CD4-positive, alpha-beta T cell treated with Interleukin-6 for 4 hours (primary cell): ENCODE measurements around the gene RIOX2.
"Not testable (repeated sequence)": the region's sequence is repeated elsewhere in the genome, so short reads cannot be mapped to it uniquely, and the experiment has no call there.

Experiments
- DNase-seq: peaks from one replicate; pipeline ENCODE4 v3.0.0-alpha.2; 2020; ENCODE audit warnings: mixed read lengths

Gene RIOX2

DNA sequence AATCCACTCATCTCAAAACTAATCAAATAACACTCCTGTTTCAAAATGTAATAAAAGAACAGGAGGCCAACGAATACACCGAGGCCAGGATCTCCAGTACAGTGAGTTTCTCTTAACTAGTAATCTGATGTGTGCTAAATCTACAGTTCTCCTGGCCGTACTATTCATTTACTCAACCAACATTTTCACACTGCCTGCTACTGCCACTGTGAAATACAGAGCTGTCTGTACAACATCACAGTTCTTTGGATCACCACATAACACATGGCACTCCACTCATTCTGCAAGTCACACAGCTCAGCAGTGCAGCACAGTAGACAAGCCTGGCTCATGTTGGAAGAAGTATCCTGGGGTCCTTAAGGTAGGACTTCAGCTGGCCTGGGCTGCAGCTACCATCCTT, 21.9 kb downstream of the RIOX2 start:
- DNase-seq = no peak

DNA sequence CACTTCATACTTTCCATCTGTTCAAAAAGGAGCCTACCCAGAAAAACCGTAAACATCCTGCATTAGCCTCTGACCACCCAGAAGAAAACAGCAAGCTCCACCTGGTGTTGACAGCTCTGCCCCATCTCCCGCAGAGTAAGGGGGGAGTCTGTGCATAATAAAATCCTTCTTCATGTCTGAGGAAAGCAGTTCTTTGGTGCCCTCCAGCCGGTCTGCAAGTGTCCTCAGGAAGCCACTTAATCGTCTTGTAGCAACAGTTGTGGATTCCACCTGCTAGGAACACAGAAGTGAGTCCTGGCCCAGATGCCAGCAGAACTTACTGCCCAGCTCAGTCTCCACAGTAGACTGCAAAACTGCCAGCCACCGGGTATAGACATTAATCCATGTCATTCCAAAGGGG, 22.5 kb downstream of the RIOX2 start:
- DNase-seq = no peak

DNA sequence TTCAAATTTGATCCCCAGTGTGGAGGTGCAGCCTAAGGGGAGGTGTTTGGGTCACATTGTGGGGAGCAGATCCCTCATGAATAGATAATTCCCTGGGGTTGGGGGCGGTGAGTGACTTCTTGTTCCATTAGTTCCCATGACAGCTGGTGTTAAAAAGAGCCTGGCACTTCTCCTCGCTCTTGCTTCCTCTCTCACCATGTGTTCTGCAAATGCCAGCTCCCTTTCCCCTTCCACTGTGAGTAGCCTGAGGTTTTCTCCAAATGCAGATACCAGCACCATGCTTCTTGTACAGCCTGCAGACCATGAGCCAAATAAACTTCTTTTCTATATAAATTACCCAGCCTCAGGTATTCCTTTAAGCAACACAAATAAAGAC, 23.1 kb downstream of the RIOX2 start:
- no peak for DNase-seq

DNA sequence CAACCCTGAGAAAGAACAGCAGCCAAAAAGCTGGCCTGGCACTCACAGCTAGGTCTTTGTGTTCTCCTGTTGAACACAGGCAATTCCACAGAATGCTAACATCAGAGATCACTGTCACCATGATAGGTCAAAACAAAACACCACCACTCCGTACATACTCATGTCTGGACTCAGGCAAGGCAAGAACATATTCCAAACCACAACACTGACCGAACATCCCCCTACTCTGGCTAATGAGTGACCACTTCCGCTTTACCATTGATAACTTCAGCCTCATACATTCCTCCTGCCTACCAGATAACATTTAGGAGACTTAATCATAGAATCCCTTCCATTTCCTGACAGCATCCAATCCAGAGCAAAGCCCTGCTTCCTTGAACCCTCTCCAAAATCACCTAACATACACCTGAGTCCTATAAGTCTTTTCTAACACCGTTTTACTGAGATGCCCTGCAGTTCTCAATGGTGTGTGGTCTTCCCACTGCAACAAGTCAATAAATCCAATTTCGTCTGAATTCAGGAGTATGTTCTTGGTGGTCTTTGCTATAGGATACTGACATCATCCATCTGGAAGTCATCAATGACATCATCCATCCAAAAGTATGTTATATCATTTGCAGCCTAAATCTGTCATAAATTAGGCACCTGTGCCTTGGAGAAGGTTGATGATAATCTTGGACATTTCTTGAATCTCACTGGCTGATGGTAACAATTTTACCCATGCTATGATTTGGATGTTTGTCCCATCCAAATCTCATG, 23.7 kb downstream of the RIOX2 start:
- no peak for DNase-seq

DNA sequence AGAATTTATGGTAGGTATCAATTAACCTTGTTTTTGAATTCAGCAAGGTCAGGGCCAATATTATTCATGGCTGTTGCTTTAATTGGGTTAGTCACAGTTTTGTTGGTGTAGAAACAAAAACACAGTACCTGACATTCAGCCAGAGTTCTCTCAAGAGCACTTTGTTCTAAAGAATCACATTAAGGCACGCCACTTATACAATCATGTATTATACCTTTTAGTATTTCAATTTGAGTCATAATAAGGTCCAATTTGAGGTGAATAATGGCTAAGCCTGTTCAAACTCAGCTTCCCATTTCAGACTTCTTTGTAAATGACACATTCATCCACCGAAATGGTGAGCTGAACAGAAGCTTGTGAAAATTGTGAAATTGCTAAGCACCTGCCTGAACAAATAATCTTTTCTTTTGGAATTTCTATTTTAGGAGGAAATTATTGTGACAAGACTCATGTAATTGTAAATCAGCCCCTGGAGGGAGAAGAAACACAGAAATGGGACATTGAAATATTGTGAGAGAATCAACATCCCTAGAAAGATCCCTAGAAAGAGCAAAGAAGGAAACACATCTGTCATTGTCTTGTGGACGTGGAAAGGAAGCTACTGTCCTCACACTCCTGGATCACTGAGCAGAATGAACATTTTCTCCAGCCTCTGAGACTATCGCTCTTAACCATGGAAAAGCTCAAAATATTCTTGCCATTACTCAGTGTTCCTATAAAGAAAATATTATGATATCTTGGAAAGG, 29.3 kb downstream of the RIOX2 start:
- no peak for DNase-seq

DNA sequence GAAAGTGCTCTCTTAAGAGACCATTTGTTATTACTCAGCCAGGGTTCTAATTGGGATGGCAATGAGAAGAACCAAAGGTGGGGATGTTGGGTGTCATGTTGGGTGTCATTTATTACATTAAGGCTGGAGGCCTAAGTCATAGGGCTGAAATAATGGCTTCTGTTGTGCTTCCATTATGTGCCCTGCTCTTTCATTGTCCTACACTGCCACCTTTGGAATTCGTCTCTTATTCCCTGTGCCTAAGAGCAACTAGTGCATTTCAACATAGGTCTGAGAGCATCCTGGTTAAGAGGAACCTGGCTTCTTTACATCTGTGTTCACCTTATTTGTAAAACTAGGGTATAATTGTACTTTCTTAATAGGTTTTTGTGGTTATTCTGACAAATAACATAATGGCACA, 32.2 kb downstream of the RIOX2 start:
- peak; percentile 4 for DNase-seq

DNA sequence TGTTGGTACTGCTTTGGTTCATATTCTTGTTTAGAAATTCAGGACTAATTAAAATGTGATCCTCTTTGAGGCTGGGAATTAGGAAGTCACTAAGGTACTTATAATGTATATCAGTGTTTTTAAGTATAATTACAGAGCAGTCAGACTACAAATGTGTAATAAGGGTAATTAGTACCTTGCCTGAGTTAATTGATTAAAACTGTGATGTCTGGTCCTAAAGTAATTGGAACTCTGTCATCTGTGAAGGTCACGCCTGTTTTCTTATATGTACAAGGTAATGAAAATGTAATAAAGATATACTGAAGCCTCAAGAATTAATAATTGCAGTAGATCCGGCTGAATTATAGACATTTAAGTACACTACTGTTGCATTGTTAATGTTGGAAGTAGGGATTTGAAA, 32.8 kb downstream of the RIOX2 start:
- DNase-seq = no peak

DNA sequence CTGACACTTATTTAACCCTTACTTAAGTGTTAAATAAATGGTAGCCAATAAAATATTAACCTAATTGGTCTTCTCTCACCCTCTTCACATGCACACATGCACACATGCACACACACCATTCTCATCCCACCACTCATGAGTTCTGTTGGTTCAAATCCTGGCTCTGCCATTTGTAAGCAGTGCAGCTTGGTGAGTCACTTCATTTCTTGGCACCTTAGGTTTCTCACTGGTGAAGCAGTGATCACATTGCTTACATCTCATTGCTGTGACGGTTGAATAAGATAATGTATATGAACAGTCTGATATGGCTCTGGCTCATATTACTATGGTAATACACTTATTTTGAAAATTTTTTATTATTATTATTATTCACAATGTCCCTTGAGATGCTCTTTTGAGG, 33.8 kb downstream of the RIOX2 start:
- DNase-seq = no peak

DNA sequence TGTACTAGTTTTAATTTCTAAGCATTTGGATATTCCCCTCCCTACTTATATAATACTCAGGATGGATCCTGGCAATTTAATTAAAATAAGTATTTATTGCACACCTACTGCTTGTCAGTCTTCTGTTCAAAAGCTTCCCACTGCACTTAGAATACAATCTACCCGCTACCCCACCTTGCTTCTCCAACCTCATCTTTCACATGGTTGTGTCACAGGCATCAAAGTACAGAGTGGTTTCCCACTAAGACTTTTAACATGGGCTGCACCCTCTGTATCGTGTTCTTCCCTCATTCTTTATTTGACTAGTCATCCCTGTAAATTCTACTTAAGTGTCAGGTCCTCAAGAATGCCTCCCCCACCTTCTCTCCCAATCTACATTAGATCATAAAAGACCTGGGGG, 35.0 kb downstream of the RIOX2 start:
- no peak for DNase-seq

DNA sequence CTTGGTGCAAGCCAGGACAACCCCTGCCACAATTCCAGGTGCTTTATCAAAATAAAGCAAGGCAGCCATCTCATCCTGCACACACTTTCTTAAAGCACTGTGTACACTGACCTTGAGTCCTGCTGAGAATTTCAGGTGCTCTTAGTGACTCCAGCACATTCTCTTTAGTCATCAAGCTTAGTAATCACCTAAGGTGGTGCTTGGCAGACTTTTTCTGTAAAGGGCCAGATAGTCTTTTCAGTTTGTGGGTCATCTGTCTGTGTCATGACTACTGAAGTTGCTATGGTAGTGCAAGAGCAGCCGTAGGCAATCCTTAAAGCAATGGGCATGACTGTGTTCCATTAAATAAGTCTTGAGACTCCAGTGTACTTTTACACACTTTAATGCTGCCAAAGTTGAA, 36.4 kb downstream of the RIOX2 start:
- no peak for DNase-seq

DNA sequence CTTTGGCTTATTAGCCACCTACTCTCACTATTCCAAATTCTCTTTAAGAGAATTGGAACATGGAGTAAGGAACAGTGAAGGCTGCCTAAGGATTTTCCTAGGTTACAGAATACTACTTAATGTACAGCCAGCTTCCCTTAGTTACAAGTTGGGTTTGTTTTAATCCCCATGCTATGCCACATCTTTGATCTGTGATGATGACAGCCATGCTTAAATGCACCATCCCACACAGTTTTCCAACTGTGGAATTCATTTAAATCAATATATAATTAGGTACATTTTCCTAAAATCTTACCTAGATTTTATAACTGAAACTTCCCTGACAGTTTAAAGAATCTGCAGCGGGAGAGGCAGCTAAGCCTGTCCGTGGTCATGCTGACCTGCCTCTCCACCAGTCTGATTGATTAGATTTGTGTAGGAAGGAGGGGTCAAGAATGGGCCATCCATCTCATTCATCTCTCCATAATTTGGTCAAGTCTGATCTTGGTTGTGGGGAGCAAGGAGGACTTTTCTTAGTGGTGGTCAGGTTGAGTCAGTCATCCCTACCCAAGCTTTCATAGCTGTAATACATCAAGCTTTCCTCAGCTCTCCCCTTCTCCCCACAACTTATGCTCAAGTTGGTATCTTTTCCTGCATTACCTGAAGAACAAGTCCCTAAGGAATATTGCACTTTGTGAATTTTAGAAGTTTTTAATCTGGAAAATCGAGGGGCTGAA, 37.1 kb downstream of the RIOX2 start:
- DNase-seq = no peak

DNA sequence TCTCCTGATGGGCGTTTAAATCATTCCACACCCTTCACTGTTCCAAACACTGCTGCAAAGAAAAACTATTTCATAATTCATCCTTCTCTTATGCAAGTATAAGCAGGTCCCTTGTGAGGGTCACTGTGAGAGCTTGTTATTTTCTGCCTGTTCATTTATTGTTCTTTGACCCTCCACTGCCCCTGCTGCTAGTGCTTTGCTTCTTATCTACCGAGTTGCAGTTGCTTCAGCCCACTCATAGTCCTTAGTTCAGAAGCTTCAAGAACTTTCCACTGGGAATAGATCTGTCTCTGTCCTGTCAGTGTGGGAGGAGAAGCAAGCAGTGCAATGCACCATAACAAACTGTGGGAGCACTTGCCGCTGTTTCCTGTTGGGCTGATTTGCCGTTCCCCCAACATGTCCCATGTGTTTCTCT, 39.8 kb downstream of the RIOX2 start:
- no peak for DNase-seq

DNA sequence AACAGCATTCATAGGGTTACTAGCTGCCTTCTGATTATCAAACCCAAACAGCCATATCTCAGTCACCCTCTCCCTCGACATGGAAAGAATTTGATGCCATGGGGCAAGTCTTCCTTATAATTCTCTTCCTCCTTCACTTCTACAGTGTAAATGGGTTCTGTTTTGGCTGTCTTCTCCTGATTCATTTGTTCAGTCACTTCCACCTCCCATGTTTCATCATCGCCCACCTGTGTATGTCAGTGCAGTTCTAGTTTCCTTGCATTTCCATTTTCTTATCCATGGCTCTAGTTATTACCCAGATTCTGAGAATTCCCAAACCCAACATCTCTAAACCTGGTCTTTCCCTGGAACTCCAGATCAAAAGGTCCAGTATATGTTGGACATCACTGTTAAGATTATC, 41.0 kb downstream of the RIOX2 start:
- DNase-seq = no peak

DNA sequence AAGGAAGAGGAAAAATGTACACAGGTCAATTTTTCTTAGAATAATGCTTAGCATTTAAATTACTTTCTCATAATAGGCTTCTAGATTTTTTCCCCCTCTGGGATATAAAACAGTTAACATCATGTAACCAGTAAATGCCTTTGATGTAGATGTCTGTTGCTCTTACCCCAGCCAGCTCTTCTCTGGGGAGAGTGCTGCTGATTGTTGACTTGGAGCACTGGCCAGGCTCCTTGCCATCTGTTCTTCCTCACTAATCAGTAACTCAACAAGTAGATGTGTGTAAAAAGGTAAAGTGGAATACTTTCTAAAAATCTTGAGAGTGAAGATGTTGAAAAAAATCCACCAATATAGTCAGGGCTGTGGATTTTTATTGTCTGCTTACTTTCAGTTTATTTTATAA, 42.2 kb downstream of the RIOX2 start:
- DNase-seq = no peak

DNA sequence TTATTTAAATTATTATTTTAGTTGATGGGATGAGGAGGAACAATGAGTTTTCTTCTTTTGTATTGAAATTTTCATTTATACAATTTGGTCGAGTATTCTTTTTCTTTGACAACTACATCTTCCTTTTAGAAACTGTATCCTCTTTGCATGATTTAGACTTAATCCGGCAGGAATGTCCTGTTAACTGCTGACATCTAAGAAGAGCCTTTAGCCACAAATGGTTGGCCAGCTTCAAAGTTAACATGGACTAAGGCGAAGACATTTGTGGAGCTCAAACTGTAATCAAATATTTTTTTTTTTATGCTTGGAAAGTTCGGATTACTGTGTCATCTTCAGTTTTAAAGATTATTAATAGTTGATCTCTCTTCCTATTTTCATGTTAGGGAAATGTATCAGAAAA, 43.2 kb downstream of the RIOX2 start:
- DNase-seq = no peak

DNA sequence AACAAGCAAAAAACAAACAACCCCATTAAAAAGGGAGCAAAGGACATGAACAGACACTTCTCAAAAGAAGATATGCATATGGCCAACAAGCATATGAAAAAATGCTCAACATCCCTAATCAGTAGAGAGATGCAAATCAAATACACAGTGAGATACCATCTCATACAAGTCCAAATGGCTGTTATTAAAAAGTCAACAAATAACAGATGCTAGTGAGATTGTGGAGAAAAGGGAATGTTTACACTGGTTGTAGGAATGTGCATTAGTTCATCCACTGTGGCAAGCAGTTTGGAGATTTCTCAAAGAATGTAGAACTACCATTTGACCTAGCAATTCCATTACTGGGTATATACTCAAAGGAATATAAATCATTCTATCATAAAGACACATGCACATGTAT, 44.5 kb downstream of the RIOX2 start:
- no peak for DNase-seq

DNA sequence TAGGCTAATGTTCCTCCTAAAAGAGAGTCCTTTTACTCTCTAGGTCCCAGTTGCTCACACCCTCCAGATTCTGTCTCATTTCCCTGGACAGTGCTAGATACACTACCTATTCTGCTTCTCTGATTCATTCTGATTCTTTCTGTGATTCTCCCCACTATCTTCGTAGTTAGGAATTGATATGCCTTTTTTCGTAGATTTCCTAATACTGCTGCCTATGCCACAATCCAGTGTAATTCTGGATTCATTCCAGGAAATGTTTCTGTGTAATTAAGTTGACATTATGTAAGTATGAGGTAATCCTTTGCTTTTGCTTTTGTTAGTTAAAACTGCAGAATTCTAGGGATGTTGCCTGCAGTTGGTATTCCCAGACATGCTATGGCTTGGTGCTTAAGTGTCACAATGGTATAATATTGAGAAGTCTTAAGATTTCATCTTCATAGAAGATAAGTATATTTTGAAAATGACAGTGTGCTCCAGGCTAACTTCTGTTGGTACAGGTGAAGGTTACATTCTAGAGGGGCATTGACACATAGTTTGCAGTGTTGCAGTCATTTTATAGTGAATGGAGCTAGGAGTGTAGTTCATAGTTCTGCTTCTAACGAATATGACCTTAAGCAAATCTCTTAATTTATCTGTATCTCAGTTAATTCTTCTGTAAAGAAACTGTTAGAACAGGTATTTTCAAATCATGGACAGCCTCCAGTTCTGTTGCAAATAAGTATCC, 54.3 kb downstream of the RIOX2 start:
- no peak for DNase-seq

DNA sequence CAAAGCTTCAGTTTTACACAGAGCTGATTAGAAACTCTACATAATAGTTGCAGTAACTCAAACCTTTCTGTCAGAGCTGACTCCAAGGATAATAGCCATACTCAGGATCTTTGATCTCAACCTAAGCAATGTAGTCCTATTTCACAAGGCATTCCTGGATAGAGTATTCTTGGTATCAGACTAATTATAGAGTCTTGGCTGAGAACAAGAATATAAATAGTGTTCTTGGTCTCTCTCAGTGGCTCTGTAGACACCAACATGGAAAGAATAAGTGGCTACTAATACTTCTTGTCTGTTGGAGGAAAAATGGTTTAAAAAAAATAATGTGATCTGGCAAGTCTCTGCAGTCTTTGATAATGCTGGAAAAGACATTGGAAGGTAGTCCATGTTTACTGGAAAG, 55.7 kb downstream of the RIOX2 start:
- DNase-seq = no peak

DNA sequence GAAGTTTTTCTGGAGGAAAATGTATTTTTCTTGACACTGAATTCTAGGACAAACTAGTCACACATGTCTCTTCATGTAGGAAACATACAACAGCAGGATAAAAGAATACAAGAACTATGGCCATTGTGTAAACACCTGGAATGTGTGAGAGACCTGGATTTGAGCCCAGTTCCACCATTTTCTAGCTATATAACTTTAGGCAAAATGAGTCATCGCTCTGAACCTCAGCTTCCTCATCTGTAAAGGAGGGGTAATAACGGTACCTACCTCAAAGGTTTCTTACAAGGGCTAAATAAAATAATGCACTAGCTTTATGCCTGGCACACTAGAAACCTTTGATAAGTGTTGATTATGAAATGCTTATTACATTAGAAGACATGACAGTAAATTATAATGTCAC, 57.8 kb downstream of the RIOX2 start:
- DNase-seq = no peak

DNA sequence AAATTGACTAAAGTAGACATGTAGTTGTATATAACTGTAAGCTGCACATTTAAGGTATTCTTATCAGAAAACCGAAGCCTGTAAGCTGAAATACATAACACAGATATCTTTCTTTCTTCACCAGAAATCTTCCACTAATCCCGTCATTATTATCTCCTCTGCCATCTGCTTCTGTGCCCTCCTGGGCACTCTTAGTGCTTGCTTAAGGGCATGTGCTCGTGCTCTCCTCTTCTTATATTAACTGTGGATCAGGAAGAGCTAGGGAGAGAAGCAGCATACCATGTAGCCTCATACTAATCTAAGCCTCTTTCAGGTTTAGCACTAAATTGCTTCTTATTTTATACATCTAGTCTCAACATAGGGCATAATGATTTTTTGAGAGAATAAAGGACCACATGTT, 60.8 kb downstream of the RIOX2 start:
- no peak for DNase-seq

DNA sequence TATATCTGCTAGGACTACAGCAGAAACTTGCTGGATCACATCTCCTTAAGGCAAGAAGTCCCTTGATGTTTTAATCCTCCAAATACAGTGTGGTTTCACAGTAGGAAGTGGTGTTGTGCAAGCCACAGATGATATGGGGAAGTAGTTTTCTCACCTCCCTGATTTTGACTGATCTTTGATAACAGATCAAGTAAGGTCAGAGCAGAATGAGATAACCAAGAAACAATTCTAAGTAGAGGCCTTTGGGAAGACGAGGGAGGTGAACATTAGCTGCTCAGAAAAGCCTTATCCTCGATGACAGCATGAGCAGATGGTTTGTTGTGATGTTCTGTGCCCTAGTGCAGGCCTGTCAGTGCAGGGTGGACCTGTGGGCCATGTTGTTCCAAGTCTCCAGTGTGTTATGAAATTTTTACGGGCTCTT, 61.3 kb downstream of the RIOX2 start:
- DNase-seq = peak; percentile 2

DNA sequence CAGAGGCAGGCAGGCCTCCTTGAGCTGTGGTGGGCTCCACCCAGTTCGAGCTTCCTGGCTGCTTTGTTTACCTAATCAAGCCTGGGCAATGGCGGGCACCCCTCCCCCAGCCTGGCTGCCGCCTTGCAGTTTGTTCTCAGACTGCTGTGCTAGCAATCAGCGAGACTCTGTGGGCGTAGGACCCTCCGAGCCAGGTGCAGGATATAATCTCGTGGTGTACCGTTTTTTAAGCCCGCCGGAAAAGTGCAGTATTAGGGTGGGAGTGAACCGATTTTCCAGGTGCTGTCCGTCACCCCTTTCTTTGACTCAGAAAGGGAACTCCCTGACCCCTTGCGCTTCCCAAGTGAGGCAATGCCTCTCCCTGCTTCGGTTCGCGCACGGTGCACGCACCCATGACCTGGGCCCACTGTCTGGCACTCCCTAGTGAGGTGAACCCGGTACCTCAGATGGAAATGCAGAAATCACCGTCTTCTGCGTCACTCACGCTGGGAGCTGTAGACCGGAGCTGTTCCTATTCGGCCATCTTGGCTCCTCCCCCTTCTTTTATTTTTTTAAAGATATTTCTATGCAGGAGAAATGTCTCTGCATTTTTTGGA, 61.9 kb downstream of the RIOX2 start:
- not testable (repeated sequence) for DNase-seq

DNA sequence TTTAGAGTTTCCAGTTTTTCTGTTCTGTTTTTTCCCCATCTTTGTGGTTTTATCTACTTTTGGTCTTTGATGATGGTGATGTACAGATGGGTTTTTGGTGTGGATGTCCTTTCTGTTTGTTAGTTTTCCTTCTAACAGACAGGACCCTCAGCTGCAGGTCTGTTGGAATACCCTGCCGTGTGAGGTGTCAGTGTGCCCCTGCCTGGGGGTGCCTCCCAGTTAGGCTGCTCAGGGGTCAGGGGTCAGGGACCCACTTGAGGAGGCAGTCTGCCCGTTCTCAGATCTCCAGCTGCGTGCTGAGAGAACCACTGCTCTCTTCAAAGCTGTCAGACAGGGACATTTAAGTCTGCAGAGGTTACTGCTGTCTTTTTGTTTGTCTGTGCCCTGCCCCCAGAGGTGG, 62.4 kb downstream of the RIOX2 start:
- not testable (repeated sequence) for DNase-seq
